Measurements from ENCODE around the gene ZNF507.

DNA sequence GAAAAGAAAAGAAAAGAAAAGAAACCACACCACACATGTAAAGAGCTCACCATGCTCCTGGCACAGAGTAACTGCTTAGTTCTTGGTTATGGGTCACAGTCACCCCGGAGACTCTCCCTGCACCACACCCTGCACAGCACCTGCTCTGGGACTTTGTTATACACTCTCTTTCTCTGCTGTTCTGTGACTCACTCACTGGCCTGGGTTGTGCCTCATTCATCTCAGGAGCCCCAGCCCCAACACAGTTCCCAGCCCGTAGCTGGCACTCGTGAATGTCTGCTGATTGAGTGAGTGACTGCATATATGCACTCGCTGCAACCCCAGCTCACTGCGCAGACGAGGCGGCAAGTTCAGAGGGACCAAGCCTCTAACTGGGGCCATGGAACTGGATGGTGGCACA is 22.9 kb upstream of the ZNF507 start:
- TF ChIP-seq POLR2A (IDR thresholded peaks at IDR 0.05; ENCODE audit: extremely low read depth, insufficient read length): no peak
- TF ChIP-seq, protein P1, sequence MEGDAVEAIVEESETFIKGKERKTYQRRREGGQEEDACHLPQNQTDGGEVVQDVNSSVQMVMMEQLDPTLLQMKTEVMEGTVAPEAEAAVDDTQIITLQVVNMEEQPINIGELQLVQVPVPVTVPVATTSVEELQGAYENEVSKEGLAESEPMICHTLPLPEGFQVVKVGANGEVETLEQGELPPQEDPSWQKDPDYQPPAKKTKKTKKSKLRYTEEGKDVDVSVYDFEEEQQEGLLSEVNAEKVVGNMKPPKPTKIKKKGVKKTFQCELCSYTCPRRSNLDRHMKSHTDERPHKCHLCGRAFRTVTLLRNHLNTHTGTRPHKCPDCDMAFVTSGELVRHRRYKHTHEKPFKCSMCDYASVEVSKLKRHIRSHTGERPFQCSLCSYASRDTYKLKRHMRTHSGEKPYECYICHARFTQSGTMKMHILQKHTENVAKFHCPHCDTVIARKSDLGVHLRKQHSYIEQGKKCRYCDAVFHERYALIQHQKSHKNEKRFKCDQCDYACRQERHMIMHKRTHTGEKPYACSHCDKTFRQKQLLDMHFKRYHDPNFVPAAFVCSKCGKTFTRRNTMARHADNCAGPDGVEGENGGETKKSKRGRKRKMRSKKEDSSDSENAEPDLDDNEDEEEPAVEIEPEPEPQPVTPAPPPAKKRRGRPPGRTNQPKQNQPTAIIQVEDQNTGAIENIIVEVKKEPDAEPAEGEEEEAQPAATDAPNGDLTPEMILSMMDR (IDR thresholded peaks at IDR 0.05; ENCODE audit: low read depth, low read length): no peak
- no peak for TF ChIP-seq MYC (IDR thresholded peaks at IDR 0.05; ENCODE audit: low read depth, low read length)

All from NB4 (cell line).